IMR-90 (cell line): Measurements from ENCODE around the gene RALGPS1.

ENCODE experiments used
- BHLHE40 ChIP-seq: fragments of 150-350 bp; IDR thresholded peaks from 2 replicates; pipeline ENCODE4 v1.6.1; 2016; ENCODE audit warnings: mild to moderate bottlenecking, low read depth, low read length
- CEBPB ChIP-seq: IDR thresholded peaks from 2 replicates; pipeline ENCODE4 v1.6.1; 2012; ENCODE audit warnings: low read depth, low read length, improper control_type of control experiment
- CHD1 ChIP-seq: IDR thresholded peaks from 2 replicates; pipeline ENCODE4 v1.6.1; 2012; ENCODE audit warnings: low read depth, low read length, improper control_type of control experiment
- CTCF ChIP-seq: conservative IDR thresholded peaks from 2 replicates; pipeline ENCODE4 v1.5.1; 2012; ENCODE audit warnings: mild to moderate bottlenecking, low read depth, low read length, improper control_type of control experiment
- ELK1 ChIP-seq: fragments of 150-350 bp; IDR thresholded peaks from 2 replicates; pipeline ENCODE4 v1.6.1; 2016; ENCODE audit warnings: low read depth, mild to moderate bottlenecking, low read length, moderate library complexity, borderline replicate concordance
- FOS ChIP-seq: fragments of 150-350 bp; IDR thresholded peaks from 2 replicates; pipeline ENCODE4 v1.6.1; 2016; ENCODE audit warnings: low read depth, low read length
- MAZ ChIP-seq: IDR thresholded peaks from 2 replicates; pipeline ENCODE4 v1.6.1; 2012; ENCODE audit warnings: low read depth, mild to moderate bottlenecking, low read length, improper control_type of control experiment, moderate library complexity, borderline replicate concordance
- MXI1 ChIP-seq: IDR thresholded peaks from 2 replicates; pipeline ENCODE4 v1.6.1; 2012; ENCODE audit warnings: low read depth, mild to moderate bottlenecking, low read length, moderate library complexity, borderline replicate concordance
- NFE2L2 ChIP-seq: fragments of 150-350 bp; IDR thresholded peaks from 2 replicates; pipeline ENCODE4 v1.6.1; 2016; ENCODE audit warnings: low read depth, mild to moderate bottlenecking, low read length
- POLR2A ChIP-seq: IDR thresholded peaks from 2 replicates; pipeline ENCODE4 v1.6.1; 2012; ENCODE audit warnings: mild to moderate bottlenecking, low read depth, low read length
- RAD21 ChIP-seq: IDR thresholded peaks from 2 replicates; pipeline ENCODE4 v1.6.1; 2012; ENCODE audit warnings: low read length, improper control_type of control experiment
- RCOR1 ChIP-seq: IDR thresholded peaks from 2 replicates; pipeline ENCODE4 v1.6.1; 2012; ENCODE audit warnings: mild to moderate bottlenecking, low read length, improper control_type of control experiment; ENCODE audit not compliant: insufficient replicate concordance
- USF2 ChIP-seq: fragments of 150-350 bp; IDR thresholded peaks from 2 replicates; pipeline ENCODE4 v1.6.1; 2017; ENCODE audit warnings: mild to moderate bottlenecking, antibody characterized with exemption, low read length, low read depth

- TF ChIP-seq FOS (no peak), NFE2L2 (no peak), CTCF (peak; percentile 20; the same call in 1 of the 2 replicates), MAZ (0 out of 2 replicates have a peak, but pooled peaks have one; percentile 12), RCOR1 (no peak), POLR2A (no peak), RAD21 (peak; percentile 16; the same call in 1 of the 2 replicates), USF2 (no peak), CHD1 (no peak), CEBPB (no peak), MXI1 (no peak), BHLHE40 (peak; percentile 60), ELK1 (no peak)
These were observed 309.7 kb downstream of the RALGPS1 start for GRCh38 chr9:127224178-127224882.
